GM19468 (cell line): Measurements from ENCODE around the gene POMC.
"Not testable (repeated sequence)": the region's sequence is repeated elsewhere in the genome, so short reads cannot be mapped to it uniquely, and the experiment has no call there.

Experiments
- ATAC-seq: cut with Tn5 transposase; IDR thresholded peaks from one replicate; pipeline ENCODE4 v1.9.1; 2021; ENCODE audit warnings: mild to moderate bottlenecking, moderate library complexity, moderate number of reproducible peaks; ENCODE audit not compliant: unreplicated experiment; ENCODE audit errors: extremely low read depth

POMC gene

DNA sequence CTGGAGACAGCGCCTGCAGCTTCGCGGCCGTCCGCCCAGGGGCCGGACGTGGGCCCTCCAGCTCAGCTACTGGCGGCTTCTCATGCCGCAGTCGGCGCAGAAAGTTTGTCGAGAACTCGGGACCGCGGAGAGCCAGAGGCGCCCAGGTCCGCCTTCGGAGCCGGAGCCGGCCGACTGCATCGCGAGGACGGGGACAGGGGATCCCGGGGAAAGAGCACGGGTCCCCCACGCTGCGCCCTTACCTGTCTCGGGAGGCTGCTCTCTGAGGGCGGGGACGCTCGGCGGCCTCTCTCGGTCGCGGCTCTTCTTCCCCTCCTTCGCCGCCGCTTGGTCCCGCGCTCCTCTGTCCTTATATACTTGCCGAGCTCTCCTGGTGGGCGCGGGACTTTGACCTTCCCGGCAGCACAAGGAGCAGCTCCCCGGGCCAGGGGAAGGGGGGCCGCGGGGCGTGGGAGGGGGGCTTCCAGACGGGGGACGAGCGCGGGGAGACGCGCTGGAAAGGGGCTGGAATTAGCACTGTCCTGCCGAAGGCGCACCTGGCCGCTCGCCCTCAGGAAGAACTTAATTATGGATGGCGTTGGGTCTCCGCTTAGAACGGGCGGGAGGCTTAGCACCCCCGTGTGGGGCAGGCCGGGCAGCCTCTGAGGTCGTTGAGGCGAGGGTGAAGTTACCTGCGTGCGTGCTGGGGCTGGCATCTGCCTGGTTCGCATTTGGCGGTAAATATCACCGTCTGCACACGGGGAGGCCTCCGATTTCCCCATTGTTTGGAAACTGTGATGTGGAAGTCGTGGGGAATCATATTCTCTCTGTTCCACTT lies at the start of gene POMC:
POMC (minus strand) TSS at position 325 of the 817 bp plus-strand sequence. CDS start 3,808 bp downstream, outside the sequence.
- ATAC-seq: no peak

DNA sequence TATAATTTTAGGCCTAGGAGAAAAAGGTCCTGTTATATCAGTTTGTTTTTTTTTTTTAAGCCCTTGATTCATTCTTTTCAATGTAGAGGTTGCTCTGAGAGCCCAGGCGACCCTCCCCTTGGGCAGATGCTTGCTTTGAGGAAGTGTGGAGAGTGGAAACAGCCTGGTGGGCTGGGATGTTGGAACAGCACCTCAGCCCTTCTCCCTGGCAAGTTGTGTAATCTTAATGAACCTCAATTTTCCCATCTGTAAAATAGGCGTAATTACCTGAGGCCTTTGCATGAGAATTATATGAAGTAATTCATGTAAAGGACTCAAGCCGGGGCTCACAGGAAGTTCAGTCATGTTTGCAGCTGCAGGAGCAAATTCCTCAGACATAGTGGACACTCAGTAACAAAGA lies 49.7 kb upstream of the POMC start:
- ATAC-seq: no peak

- ATAC-seq: no peak
These were observed 47.7 kb upstream of the POMC start for GRCh38 chr2:25215948-25216679.

DNA sequence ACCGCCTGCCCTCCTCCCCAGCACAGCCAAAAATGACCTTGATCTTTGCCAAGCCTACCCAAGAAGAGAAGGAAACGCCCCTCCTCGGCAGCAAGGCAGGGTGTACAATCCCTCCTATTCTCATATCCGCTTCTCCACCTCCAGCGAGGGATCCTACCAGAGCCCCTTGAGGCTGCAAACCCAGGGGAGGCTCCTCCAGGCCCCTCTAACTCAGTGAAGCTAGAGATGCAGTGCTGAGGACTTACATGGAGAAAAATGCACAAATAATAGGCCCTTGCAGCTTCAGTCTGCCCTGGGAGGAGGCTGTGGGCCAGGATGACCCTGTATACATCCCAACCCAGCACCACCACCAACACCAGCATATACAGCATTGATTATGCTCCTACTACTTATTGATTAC lies 46.9 kb upstream of the POMC start:
- no peak for ATAC-seq

GRCh38 chr2:25213229-25213628 lies 44.8 kb upstream of the POMC start:
- no peak for ATAC-seq

DNA sequence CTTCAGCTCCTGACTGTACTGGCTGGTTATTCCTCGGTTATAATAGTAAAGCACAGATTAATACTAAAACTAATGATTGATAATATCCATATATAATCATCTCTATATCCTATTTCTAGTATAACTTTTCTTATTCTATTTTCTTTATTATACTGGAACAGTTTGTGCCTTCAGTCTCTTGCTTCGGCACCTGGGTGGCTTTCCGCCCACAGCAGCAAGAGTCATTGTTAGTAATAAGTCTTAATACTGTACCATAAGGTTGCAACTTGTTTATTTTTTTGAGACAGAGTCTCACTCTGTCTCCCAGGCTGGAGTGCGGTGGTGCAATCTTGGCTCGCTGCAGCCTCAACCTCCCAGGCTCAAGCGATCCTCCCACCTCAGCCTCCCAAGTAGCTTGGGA lies 42.5 kb upstream of the POMC start:
- not testable (repeated sequence) for ATAC-seq

- no peak for ATAC-seq
These were observed 38.7 kb upstream of the POMC start for GRCh38 chr2:25207078-25207545.

GRCh38 chr2:25204190-25204838 lies 35.9 kb upstream of the POMC start:
- no peak for ATAC-seq

GRCh38 chr2:25202275-25202674 lies 33.9 kb upstream of the POMC start:
- no peak for ATAC-seq

DNA sequence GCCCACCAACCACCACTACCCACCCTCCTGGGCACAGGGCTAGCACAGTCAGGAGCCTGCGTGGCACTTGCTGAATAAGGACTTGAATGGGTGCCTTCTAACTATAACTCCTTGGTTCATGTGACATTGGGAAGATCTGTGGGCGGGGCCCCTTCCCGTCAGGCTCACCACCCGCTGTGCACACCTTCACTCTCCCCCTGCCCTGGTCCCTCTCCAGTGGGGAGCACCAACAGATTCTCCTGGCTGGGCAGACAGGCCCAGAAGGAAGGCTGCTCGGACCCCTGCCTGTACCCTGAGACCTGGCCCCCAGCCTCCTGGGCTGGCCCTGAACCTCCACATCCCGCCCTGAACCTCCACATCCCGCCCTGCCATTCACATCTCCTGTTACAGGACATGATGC lies 33.4 kb upstream of the POMC start:
- no peak for ATAC-seq

DNA sequence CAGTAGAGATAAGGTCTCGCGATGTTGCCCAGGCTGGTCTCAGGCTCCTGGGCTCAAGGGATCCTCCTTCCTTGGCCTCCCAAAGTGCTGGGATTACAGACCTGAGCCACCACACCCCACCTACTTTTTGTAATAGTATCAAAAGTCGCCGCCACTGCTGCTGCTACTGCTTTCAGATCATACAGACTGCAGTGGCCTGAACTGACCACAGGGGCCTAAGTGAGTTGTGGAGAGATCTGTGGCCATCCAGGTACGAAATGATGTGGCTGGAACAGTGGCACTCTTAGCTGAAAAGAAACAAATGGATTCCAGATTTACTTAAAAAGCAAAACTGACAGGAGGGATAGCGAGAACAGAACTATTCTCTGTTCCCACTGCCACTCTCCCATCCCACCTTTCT lies 32.9 kb upstream of the POMC start:
- no peak for ATAC-seq

- no peak for ATAC-seq
These were observed 30.2 kb upstream of the POMC start for GRCh38 chr2:25198576-25198975.

GRCh38 chr2:25198209-25198525 lies 29.8 kb upstream of the POMC start:
- ATAC-seq: no peak

DNA sequence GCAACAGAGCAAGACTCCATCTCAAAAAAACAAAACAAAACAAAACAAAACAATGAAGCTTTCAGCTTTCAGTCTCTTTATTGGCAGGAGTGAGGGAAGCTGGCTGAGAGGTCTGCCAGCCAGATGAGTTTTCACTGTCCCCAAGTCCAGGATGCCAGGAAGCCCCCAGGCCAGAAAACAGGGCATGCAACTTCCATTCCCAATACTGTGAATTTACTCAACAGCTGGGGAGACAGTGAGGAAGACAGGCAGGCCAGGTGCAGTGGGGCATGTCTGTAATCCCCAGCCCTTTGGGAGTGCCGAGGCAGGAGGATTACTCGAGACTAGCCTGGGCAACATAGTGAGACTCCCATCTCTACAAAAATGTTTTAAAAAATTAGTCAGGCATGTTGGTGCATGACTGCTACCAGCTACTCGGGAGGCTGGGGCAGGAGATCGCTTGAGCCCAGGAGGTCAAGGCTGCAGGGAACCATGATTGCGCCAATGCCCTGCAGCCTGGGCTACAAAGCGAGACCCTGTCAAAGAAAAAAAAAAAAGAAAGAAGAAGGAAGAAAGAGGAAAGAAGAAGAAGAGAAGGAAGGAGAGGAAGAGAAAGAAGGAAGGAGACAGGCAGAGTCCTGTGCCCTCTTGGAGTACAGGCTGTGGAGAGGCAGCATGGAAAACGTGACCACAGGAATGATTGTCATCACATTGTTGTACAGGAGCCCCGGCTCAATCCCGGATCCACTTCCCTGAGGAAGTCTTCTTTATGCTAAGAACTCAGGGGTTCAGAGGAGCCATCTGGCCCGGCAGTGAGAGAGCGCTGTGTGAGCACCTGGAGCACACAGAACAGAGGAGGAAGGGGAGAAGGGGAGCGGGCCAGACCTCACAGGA lies 29.2 kb upstream of the POMC start:
- no peak for ATAC-seq

DNA sequence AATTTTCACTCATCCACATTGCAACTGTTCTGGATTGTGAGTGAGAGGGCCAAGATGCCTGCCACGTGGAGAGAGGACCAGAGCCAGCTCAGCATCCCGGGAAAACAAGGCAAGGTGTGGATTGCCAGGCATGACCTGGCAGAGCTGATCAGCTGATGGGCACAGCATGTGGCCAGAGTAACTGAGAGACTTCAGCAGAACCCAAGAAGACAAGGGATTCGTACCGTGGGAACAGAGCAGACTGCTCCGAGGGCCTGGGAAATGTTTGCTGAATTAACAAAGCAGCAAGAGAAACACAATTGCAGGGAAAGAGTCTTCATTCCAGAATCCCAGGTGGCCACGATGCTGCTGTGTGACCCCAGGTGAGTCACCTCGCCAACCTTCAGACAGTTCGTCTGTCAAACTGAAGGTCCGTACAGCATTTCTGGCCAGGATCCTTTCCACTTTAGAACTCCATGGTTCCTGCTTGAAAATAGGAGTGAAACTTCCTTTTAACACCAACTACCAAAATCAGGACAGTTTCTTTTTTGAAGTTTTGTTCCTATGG lies 26.3 kb upstream of the POMC start:
- no peak for ATAC-seq

DNA sequence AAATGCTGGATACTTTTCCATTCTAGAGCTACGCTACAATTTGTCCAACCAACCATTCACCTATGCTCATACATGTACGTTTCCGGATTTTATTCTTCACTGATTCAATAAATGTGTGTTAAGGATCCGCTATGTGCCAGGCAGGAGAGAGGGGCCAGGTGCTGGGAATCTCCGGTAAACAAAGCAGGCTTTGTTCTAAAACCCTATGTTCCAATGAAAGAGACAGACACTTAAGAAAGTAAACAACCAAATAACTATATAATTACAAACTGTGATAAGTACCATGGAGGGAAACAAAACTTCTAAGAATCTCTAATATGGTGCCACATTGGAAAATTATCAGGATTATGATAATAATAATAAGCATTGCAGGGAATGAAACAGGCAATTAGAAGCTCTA lies 22.2 kb upstream of the POMC start:
- no peak for ATAC-seq

- ATAC-seq: no peak
These were observed 20.0 kb upstream of the POMC start for GRCh38 chr2:25188405-25188804.

DNA sequence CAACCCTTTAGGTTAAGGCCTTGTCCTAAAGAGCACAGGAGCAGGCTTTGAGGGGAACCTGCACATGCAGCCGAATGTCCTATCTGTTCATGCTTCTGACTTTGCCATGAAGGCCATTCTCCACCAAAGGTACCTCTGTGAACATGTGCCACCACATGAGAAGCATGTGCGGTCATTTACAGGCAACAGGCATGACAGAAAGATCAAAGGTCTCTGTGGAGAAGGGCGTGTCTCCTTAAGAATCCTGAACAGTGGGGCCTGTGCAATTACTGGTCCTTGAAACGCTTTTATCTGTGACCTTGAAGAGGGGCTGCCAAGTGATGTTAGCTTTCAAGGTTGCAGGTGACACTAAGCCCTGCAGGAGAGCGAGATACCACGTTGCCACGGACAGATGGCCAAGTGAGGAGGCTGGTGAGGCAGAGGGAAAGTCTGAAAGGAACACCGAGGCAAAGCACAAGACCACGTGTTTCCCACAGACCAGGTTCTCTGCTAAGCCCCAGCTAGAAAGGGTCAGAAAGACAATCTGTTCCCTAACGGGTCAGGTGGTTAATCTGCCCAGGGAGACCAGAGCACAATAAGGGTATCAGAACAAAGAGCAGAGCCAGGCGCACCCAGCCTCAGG lies 19.5 kb upstream of the POMC start:
- ATAC-seq: no peak

DNA sequence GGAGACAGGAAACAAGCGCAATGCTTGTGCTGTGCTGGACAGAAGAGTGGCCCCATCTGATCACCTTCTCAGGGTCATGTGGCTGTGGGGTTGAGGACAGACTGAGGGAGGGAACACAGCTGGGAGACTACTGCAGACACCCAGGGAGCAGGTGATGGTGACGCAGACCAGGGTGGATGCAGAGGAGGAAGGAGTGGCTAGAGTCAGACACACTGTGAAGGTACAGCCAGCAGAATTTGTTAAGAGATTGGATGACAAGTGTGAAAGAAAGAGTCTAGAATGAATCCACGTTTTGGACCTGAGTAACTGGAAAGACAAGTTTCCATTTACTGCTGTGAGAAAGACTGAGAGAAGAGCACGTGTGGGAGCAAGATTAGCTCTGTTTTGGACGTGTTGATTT lies 15.9 kb upstream of the POMC start:
- ATAC-seq: no peak

GRCh38 chr2:25178976-25179375 lies 10.6 kb upstream of the POMC start:
- no peak for ATAC-seq
